Measurements from ENCODE around the gene FOXO6.
A peak's percentile ranks its signal among the peaks of the same experiment; 100 is the strongest.

The FOXO6 gene

GRCh38 chr1:41385398-41386195 lies 24.4 kb downstream of the FOXO6 start:
- no peak for DNase-seq (ENCODE audit: low read depth)

GRCh38 chr1:41386196-41386663 lies 25.0 kb downstream of the FOXO6 start:
- no peak for DNase-seq (ENCODE audit: low read depth)

GRCh38 chr1:41387667-41388091 lies 26.4 kb downstream of the FOXO6 start:
- DNase-seq (ENCODE audit: low read depth): peak; percentile 50

GRCh38 chr1:41388510-41388909 lies 27.3 kb downstream of the FOXO6 start:
- DNase-seq (ENCODE audit: low read depth): no peak

GRCh38 chr1:41389009-41389408 lies 27.8 kb downstream of the FOXO6 start:
- no peak for DNase-seq (ENCODE audit: low read depth)

GRCh38 chr1:41390166-41390565 lies 28.9 kb downstream of the FOXO6 start:
- DNase-seq (ENCODE audit: low read depth): no peak

GRCh38 chr1:41390573-41390972 lies 29.3 kb downstream of the FOXO6 start:
- no peak for DNase-seq (ENCODE audit: low read depth)

GRCh38 chr1:41391834-41392527 lies 30.7 kb downstream of the FOXO6 start:
- no peak for DNase-seq (ENCODE audit: low read depth)

- DNase-seq (ENCODE audit: low read depth): no peak
Observed at GRCh38 chr1:41392528-41392924, 31.3 kb downstream of the FOXO6 start.

- no peak for DNase-seq (ENCODE audit: low read depth)
Observed at GRCh38 chr1:41393716-41394368, 32.6 kb downstream of the FOXO6 start.

GRCh38 chr1:41394369-41394744 lies 33.1 kb downstream of the FOXO6 start:
- no peak for DNase-seq (ENCODE audit: low read depth)

- no peak for DNase-seq (ENCODE audit: low read depth)
Observed at GRCh38 chr1:41394959-41395956, 34.0 kb downstream of the FOXO6 start.

- no peak for DNase-seq (ENCODE audit: low read depth)
Observed at GRCh38 chr1:41396084-41396483, 34.9 kb downstream of the FOXO6 start.

- DNase-seq (ENCODE audit: low read depth): no peak
Observed at GRCh38 chr1:41397020-41397419, 35.8 kb downstream of the FOXO6 start.

GRCh38 chr1:41397753-41398330 lies 36.6 kb downstream of the FOXO6 start:
- no peak for DNase-seq (ENCODE audit: low read depth)

GRCh38 chr1:41399145-41399795 lies 38.0 kb downstream of the FOXO6 start:
- no peak for DNase-seq (ENCODE audit: low read depth)

- DNase-seq (ENCODE audit: low read depth): no peak
Observed at GRCh38 chr1:41400225-41400624, 39.0 kb downstream of the FOXO6 start.

GRCh38 chr1:41401899-41402298 lies 40.7 kb downstream of the FOXO6 start:
- DNase-seq (ENCODE audit: low read depth): no peak

GRCh38 chr1:41404308-41404761 lies 43.1 kb downstream of the FOXO6 start:
- DNase-seq (ENCODE audit: low read depth): no peak

GRCh38 chr1:41407664-41408252 lies 46.5 kb downstream of the FOXO6 start:
- no peak for DNase-seq (ENCODE audit: low read depth)

Data from stromal cell of bone marrow (primary cell).